Activated CD4-positive, alpha-beta memory T cell treated with anti-CD3 and anti-CD28 coated beads, Interleukin-2, amount 10 ng/mL, durations not matched to agents 7 days and 5 days (primary cell): Measurements from ENCODE around the gene SNX11. TPM values are rescaled to one million over a fixed set of nuclear protein-coding genes. Genes with fewer than 3 reads are reported as not detected.

Source experiments
- CTCF ChIA-PET: fragments of 350-600 bp; sonication (Branson Sonifier 250); formaldehyde crosslinking; loops from one replicate; lab custom pipeline; 2021; ENCODE audit warnings: antibody characterized with exemption, inconsistent platforms; lab: Charles Lee
- POLR2A ChIA-PET: fragments of 350-600 bp; sonication (Branson Sonifier 250); formaldehyde crosslinking; loops from one replicate; lab custom pipeline; 2021; ENCODE audit warnings: antibody characterized with exemption; lab: Charles Lee
- DNase-seq: peaks from one replicate; pipeline ENCODE4 v3.0.0-alpha.2; 2020
- H3K27ac Mint-ChIP-seq: one replicate; pipeline ENCODE4 v1.8.0; 2021; ENCODE audit warnings: mild to moderate bottlenecking, mixed read lengths
- H3K27me3 Mint-ChIP-seq: one replicate; pipeline ENCODE4 v1.8.0; 2021; ENCODE audit warnings: mixed read lengths
- H3K36me3 Mint-ChIP-seq: one replicate; pipeline ENCODE4 v1.8.0; 2021; ENCODE audit warnings: low read depth, mixed read lengths
- H3K4me1 Mint-ChIP-seq: one replicate; pipeline ENCODE4 v1.8.0; 2021; ENCODE audit warnings: mixed read lengths
- H3K4me3 Mint-ChIP-seq: one replicate; pipeline ENCODE4 v1.8.0; 2021; ENCODE audit warnings: mild to moderate bottlenecking, mixed read lengths
- H3K9me3 Mint-ChIP-seq: one replicate; pipeline ENCODE4 v1.8.0; 2021; ENCODE audit warnings: mixed read lengths
- total RNA-seq, 2 experiments: library from RNA; stranded (reverse); gene quantifications; one replicate each; pipeline ENCODE4 v1.2.3, GENCODE V29; 2021

SNX11 gene
- total RNA-seq, 2 experiments from 2014 or later: 22.6 to 22.8 TPM

- peaks cover 5% of the 10 kb centered on the region for H3K4me1 Mint-ChIP-seq
- DNase-seq: no peak
- H3K36me3 Mint-ChIP-seq: peaks cover 44% of the 10 kb centered on the region
- no peaks in the 10 kb centered on the region for H3K27me3 Mint-ChIP-seq
- no peaks in the 10 kb centered on the region for H3K9me3 Mint-ChIP-seq
- ChIA-PET CTCF (interaction anchor here (0.7 to 1.6 kb wide), 6 partner anchors 24 to 460 kb away, joined by 3 to 5 read pairs (median 3); no protein-coding TSS in a partner anchor), POLR2A (interaction anchor here (0.9 to 1.2 kb wide), 3 partner anchors 9 to 16 kb away, joined by 3 to 4 read pairs (median 3); no protein-coding TSS in a partner anchor)
- no peak overlapping the region for H3K4me3 Mint-ChIP-seq
- H3K27ac Mint-ChIP-seq: no peak overlapping the region
Observed at GRCh38 chr17:48159232-48159631, 51.7 kb downstream of the SNX11 start.

- H3K36me3 Mint-ChIP-seq: peaks cover 43% of the 10 kb centered on the region
- CTCF ChIA-PET: interaction anchor here (0.6 to 1.1 kb wide), 3 partner anchors 64 to 458 kb away, joined by 3 to 4 read pairs (median 3); no protein-coding TSS in a partner anchor
- H3K4me1 Mint-ChIP-seq: peaks cover 5% of the 10 kb centered on the region
- H3K4me3 Mint-ChIP-seq: no peak overlapping the region
- H3K27me3 Mint-ChIP-seq: no peaks in the 10 kb centered on the region
- no peaks in the 10 kb centered on the region for H3K9me3 Mint-ChIP-seq
- DNase-seq: no peak
- POLR2A ChIA-PET: interaction anchor here (1.2 kb wide), 1 partner anchor 15 kb away, joined by 3 read pairs; no protein-coding TSS in a partner anchor
- H3K27ac Mint-ChIP-seq: no peak overlapping the region
Observed at GRCh38 chr17:48160177-48161081, 52.9 kb downstream of the SNX11 start.

- ChIA-PET CTCF (no interaction called here), POLR2A (no interaction called here)
- Mint-ChIP-seq H3K27me3 (no peaks in the 10 kb centered on the region), H3K4me3 (no peak overlapping the region), H3K27ac (no peak overlapping the region), H3K9me3 (no peaks in the 10 kb centered on the region), H3K4me1 (peaks cover 5% of the 10 kb centered on the region), H3K36me3 (peaks cover 41% of the 10 kb centered on the region)
- no peak for DNase-seq
Observed at GRCh38 chr17:48161127-48161905, 53.8 kb downstream of the SNX11 start.

- POLR2A ChIA-PET: no interaction called here
- CTCF ChIA-PET: no interaction called here
- Mint-ChIP-seq H3K4me3 (no peak overlapping the region), H3K4me1 (peaks cover 7% of the 10 kb centered on the region), H3K36me3 (peaks cover 44% of the 10 kb centered on the region), H3K27me3 (no peaks in the 10 kb centered on the region), H3K27ac (no peak overlapping the region), H3K9me3 (no peaks in the 10 kb centered on the region)
- DNase-seq: no peak
Observed at GRCh38 chr17:48162306-48162934, 54.9 kb downstream of the SNX11 start.

- no peak for DNase-seq
- peaks cover 7% of the 10 kb centered on the region for H3K4me1 Mint-ChIP-seq
- CTCF ChIA-PET: no interaction called here
- POLR2A ChIA-PET: no interaction called here
- H3K27me3 Mint-ChIP-seq: no peaks in the 10 kb centered on the region
- peaks cover 49% of the 10 kb centered on the region for H3K36me3 Mint-ChIP-seq
- H3K27ac Mint-ChIP-seq: no peak overlapping the region
- H3K4me3 Mint-ChIP-seq: no peak overlapping the region
- no peaks in the 10 kb centered on the region for H3K9me3 Mint-ChIP-seq
Observed at GRCh38 chr17:48162946-48163506, 55.5 kb downstream of the SNX11 start.

GRCh38 chr17:48163809-48164208, 56.2 kb downstream of the SNX11 start:
- Mint-ChIP-seq H3K27me3 (no peaks in the 10 kb centered on the region), H3K36me3 (peaks cover 55% of the 10 kb centered on the region), H3K4me1 (peaks cover 7% of the 10 kb centered on the region), H3K27ac (no peak overlapping the region), H3K4me3 (no peak overlapping the region), H3K9me3 (no peaks in the 10 kb centered on the region)
- ChIA-PET CTCF (no interaction called here), POLR2A (no interaction called here)
- DNase-seq: no peak

- H3K27me3 Mint-ChIP-seq: no peaks in the 10 kb centered on the region
- DNase-seq: no peak
- ChIA-PET CTCF (interaction anchor here (1.1 kb wide), 1 partner anchor 93 kb away, joined by 3 read pairs; no protein-coding TSS in a partner anchor), POLR2A (no interaction called here)
- no peak overlapping the region for H3K27ac Mint-ChIP-seq
- H3K4me1 Mint-ChIP-seq: peaks cover 11% of the 10 kb centered on the region
- peaks cover 49% of the 10 kb centered on the region for H3K36me3 Mint-ChIP-seq
- no peaks in the 10 kb centered on the region for H3K9me3 Mint-ChIP-seq
- H3K4me3 Mint-ChIP-seq: no peak overlapping the region
Observed at GRCh38 chr17:48169926-48170325, 62.4 kb downstream of the SNX11 start.

Other genes with a start within 250 kb of the SNX11 start
- gene SP2, start 211.5 kb upstream of the SNX11 start, total RNA-seq: 10 to 100 TPM; 24.6 to 25.6 TPM
- 10 to 100 TPM; 24.6 to 25.1 TPM for gene PNPO, start 166.2 kb upstream of the SNX11 start, total RNA-seq
- gene PRR15L, start 149.9 kb upstream of the SNX11 start, total RNA-seq: not detected
- gene CDK5RAP3, start 136.7 kb upstream of the SNX11 start, total RNA-seq: 100 to 1,000 TPM; 194 to 205 TPM
- gene COPZ2, start 70.0 kb upstream of the SNX11 start, total RNA-seq: 10 to 100 TPM in 1 of 2 experiments, 1 to 10 TPM in 1; 7.4 to 11.5 TPM
- gene NFE2L1, start 59.4 kb upstream of the SNX11 start, total RNA-seq: 10 to 100 TPM; 69.4 to 70.2 TPM
- 10 to 100 TPM; 48.3 to 50.8 TPM for gene CBX1, start 6.3 kb upstream of the SNX11 start, total RNA-seq